Immature natural killer cell (primary cell): ENCODE data around the gene PCNT. TPM values are rescaled to one million over a fixed set of nuclear protein-coding genes. Genes with fewer than 3 reads are reported as not detected.

Experiments
- DNase-seq, 3 donors: peaks; one replicate each; pipeline ENCODE4 v3.0.0; 2022; ENCODE audit warnings: mixed read lengths in 1 of 3
- H3K27ac Mint-ChIP-seq, 6 donors: one replicate each; pipeline ENCODE4 v1.8.0; 2020; ENCODE audit warnings: mixed read lengths in 6 of 6, mild to moderate bottlenecking in 5 of 6, inconsistent platforms in 4 of 6, moderate library complexity in 3 of 6
- H3K27me3 Mint-ChIP-seq, 3 donors: one replicate each; pipeline ENCODE4 v1.8.0; 2020 to 2021; ENCODE audit warnings: low read depth in 3 of 3, mild to moderate bottlenecking in 3 of 3, mixed read lengths in 3 of 3, moderate library complexity in 3 of 3, inconsistent platforms in 1 of 3
- H3K36me3 Mint-ChIP-seq, 3 donors: one replicate each; pipeline ENCODE4 v1.8.0; 2020; ENCODE audit warnings: mixed read lengths in 3 of 3, inconsistent platforms in 2 of 3, mild to moderate bottlenecking in 2 of 3
- H3K4me1 Mint-ChIP-seq, 2 donors: one replicate each; pipeline ENCODE4 v1.8.0; 2020; ENCODE audit warnings: inconsistent platforms in 2 of 2, mild to moderate bottlenecking in 2 of 2, mixed read lengths in 2 of 2, moderate library complexity in 1 of 2
- H3K4me3 Mint-ChIP-seq, 5 donors: one replicate each; pipeline ENCODE4 v1.8.0; 2020; ENCODE audit warnings: mild to moderate bottlenecking in 5 of 5, mixed read lengths in 5 of 5, inconsistent platforms in 3 of 5, moderate library complexity in 3 of 5
- H3K9me3 Mint-ChIP-seq, 6 donors: one replicate each; pipeline ENCODE4 v1.8.0; 2020; ENCODE audit warnings: mild to moderate bottlenecking in 6 of 6, mixed read lengths in 6 of 6, inconsistent platforms in 4 of 6, moderate library complexity in 3 of 6
- polyA plus RNA-seq, 3 donors: library from polyadenylated mRNA; unstranded; fragments of 300-500 nt; fragmentation: Illumina TruSeq; gene quantifications; one replicate each; pipeline ENCODE4 v1.2.3, GENCODE V29; 2021

The PCNT gene, protein sequence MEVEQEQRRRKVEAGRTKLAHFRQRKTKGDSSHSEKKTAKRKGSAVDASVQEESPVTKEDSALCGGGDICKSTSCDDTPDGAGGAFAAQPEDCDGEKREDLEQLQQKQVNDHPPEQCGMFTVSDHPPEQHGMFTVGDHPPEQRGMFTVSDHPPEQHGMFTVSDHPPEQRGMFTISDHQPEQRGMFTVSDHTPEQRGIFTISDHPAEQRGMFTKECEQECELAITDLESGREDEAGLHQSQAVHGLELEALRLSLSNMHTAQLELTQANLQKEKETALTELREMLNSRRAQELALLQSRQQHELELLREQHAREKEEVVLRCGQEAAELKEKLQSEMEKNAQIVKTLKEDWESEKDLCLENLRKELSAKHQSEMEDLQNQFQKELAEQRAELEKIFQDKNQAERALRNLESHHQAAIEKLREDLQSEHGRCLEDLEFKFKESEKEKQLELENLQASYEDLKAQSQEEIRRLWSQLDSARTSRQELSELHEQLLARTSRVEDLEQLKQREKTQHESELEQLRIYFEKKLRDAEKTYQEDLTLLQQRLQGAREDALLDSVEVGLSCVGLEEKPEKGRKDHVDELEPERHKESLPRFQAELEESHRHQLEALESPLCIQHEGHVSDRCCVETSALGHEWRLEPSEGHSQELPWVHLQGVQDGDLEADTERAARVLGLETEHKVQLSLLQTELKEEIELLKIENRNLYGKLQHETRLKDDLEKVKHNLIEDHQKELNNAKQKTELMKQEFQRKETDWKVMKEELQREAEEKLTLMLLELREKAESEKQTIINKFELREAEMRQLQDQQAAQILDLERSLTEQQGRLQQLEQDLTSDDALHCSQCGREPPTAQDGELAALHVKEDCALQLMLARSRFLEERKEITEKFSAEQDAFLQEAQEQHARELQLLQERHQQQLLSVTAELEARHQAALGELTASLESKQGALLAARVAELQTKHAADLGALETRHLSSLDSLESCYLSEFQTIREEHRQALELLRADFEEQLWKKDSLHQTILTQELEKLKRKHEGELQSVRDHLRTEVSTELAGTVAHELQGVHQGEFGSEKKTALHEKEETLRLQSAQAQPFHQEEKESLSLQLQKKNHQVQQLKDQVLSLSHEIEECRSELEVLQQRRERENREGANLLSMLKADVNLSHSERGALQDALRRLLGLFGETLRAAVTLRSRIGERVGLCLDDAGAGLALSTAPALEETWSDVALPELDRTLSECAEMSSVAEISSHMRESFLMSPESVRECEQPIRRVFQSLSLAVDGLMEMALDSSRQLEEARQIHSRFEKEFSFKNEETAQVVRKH (N-terminal part only)
- polyA plus RNA-seq = 10 to 100 TPM in 1 of 3 donors, 1 to 10 TPM in 2; 2.9 to 47.0 (median 6.5) TPM

DNA sequence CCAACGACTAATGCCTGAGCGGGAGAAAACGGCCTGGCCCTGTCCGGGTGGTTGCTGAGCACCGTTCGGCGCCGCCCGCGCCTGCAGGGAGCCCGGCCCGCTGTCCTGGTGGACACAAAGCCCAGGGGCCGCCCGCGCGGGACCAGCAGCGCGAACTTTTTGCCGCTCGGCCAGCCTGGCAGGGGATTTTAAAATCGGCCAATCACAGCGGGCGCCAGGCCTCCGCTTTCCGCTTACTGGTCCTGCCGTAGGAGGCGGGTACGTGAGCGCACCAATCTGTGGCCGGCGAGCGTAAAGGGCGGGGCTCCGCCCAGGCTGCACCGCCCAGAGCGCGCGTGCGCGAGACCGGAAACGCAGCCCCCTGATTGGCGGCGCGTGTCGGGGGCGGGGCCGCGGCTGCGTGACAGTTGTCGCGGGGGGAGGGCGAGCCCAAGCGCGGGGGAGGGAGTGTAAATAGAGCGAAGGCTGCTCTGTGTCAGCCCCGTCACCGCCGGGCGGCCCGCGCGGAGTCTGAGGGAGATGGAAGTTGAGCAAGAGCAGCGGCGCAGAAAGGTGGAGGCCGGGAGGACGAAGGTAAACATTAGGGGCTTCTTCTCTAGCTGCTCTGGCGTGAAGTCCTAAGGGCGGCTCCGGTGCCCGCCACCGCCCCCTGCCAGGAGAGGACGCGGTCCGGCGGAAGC lies at the start of gene PCNT, which contains the start of gene C21orf58:
PCNT (plus strand) TSS at position 447 of the 680 bp plus-strand sequence; CDS start at position 520, 73 bp downstream.
C21orf58 (minus strand) TSS at position 161 of the 680 bp plus-strand sequence. CDS start 1,132 bp downstream, outside the sequence.
- Mint-ChIP-seq H3K4me3 (peak within 1 kb of the TSS; percentile 95 to 98 (median 96)), H3K4me1 (peaks cover 30 to 35% of the 10 kb centered on the region in 2 donors), H3K27me3 (peaks cover 7 to 16% (median 12%) of the 10 kb centered on the region in 3 donors), H3K36me3 (peaks cover 0 to 7% (median 4%) of the 10 kb centered on the region in 3 donors), H3K9me3 (no peaks in the 10 kb centered on the region), H3K27ac (peak within 1 kb of the TSS; percentile 96 to 99 (median 98))
- peak; percentile 99 for DNase-seq

DNA sequence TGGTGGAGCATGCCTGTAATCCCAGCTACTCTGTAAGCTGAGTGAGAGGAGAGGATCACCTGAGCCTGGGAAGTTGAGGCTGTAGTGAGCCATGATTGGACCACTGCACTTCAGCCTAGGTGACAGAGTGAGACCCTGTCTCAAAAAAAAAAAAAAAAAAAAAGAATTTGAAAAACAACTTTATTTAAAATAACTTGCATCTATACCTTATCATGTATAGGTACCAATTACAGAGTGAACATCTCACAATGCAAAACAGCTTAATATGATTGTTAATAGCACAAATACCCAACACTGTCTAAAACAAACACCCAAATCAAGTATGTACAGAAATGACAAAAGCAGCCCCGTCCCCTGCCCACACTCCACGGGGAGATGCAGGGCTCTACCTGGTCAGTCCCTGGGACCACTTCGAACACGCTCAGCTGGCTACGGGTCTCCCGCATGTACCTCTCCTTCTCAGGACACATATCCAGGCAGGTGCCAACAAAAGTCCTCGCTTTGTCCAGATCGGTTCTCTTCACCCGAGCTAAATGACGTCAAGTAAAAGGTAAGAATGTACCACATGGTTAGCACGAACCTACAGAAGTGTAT lies 49.1 kb upstream of the PCNT start:
- no peak for DNase-seq
- no peak overlapping the region for H3K4me3 Mint-ChIP-seq
- H3K27ac Mint-ChIP-seq = peak overlapping the region in 3 of 6 donors; percentile 18 to 49 (median 34)
- peaks cover 2 to 11% of the 10 kb centered on the region in 2 donors for H3K4me1 Mint-ChIP-seq
- peaks cover 0 to 4% (median 0%) of the 10 kb centered on the region in 3 donors for H3K27me3 Mint-ChIP-seq
- peaks cover 28 to 62% (median 43%) of the 10 kb centered on the region in 3 donors for H3K36me3 Mint-ChIP-seq
- H3K9me3 Mint-ChIP-seq = no peaks in the 10 kb centered on the region

DNA sequence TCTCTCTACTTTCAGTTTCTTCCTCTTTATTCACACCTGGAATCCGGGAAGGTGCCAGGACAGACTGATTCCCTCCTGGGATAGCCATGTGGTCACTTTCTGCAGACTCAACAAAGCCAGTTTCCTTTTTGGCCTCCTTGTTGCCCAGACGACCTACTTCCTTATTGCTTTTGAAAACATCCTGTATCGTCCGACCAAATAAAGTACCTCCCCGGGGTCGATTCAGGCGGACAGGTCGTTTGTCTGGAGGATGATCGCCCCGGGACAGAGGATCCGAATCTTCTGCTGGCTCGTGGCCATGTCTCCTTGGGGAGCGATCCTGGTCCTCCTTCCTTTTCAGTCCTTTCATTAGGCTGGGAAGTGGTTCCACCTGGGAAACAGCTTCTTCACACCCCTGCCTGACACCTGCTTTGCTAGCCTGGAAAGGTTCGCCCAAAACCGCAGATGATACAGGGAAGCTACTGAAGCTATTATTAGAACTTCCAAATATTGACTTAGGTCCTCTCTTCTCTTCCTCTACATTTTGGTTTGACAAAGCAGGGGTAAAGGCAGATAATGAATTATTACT lies 39.8 kb upstream of the PCNT start:
- peak overlapping the region; percentile 5 to 80 (median 68) for H3K27ac Mint-ChIP-seq
- H3K4me3 Mint-ChIP-seq = peak overlapping the region; percentile 40 to 89 (median 69)
- H3K27me3 Mint-ChIP-seq = peaks cover 3 to 17% (median 4%) of the 10 kb centered on the region in 3 donors
- DNase-seq = no peak
- H3K36me3 Mint-ChIP-seq = peaks cover 12 to 27% (median 14%) of the 10 kb centered on the region in 3 donors
- H3K4me1 Mint-ChIP-seq = peaks cover 50 to 68% of the 10 kb centered on the region in 2 donors
- no peaks in the 10 kb centered on the region for H3K9me3 Mint-ChIP-seq

DNA sequence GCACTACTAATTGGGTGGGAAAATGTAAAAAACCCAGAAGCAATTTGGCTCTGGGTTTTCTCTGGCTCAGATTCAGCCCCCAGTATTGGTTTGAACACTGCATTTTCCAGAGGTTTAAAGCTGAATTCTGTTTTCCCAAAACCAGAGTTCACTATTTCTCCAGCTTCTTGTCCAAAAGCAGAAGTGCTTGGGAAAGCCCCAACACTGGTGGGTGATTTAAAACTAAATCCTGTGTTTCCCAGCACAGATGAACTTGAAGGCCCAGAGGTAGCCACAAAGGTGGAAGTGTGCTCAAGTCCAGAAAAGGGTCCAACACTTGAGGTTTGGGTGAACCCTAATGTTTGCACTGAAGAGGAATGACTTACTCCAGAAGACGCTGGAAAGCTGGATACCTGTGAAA lies 39.2 kb upstream of the PCNT start:
- peak overlapping the region in 5 of 6 donors; percentile 84 to 94 (median 91) for H3K27ac Mint-ChIP-seq
- peaks cover 3 to 17% (median 4%) of the 10 kb centered on the region in 3 donors for H3K27me3 Mint-ChIP-seq
- peaks cover 52 to 72% of the 10 kb centered on the region in 2 donors for H3K4me1 Mint-ChIP-seq
- H3K4me3 Mint-ChIP-seq = peak overlapping the region; percentile 89 to 99 (median 95)
- DNase-seq = no peak
- H3K9me3 Mint-ChIP-seq = no peaks in the 10 kb centered on the region
- peaks cover 10 to 24% (median 16%) of the 10 kb centered on the region in 3 donors for H3K36me3 Mint-ChIP-seq

DNA sequence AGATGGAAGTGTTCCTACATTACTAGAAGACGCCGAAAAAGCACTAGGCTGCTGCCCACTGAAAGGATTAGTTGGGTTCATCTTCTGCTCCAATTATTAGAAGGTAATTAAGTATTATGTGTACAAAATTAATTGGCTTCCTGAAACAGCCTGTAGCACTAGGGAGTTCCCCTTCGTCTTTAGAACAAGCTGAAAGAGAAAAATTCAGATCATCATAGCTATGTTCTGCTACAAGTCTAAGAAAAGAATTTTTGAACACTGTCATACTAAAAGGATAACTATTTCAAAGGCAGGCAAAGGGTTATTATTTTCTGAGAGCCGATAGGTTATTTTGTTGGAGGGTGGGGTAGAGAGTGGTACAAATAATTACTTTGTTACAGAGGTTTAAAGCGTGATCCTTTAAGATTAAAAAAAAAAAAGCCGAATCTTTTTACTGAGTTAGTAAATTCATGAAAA lies 38.7 kb upstream of the PCNT start, which contains the start of gene MCM3AP:
MCM3AP (minus strand) TSS at position 406 of the 456 bp plus-strand sequence; CDS start at position 81, 325 bp downstream.
- Mint-ChIP-seq H3K9me3 (no peaks in the 10 kb centered on the region), H3K36me3 (peaks cover 7 to 22% (median 19%) of the 10 kb centered on the region in 3 donors), H3K4me3 (peak within 1 kb of the TSS; percentile 95 to 100 (median 98)), H3K27ac (peak within 1 kb of the TSS; percentile 86 to 99 (median 98)), H3K27me3 (peaks cover 3 to 17% (median 4%) of the 10 kb centered on the region in 3 donors), H3K4me1 (peaks cover 54 to 72% of the 10 kb centered on the region in 2 donors)
- DNase-seq = no peak

DNA sequence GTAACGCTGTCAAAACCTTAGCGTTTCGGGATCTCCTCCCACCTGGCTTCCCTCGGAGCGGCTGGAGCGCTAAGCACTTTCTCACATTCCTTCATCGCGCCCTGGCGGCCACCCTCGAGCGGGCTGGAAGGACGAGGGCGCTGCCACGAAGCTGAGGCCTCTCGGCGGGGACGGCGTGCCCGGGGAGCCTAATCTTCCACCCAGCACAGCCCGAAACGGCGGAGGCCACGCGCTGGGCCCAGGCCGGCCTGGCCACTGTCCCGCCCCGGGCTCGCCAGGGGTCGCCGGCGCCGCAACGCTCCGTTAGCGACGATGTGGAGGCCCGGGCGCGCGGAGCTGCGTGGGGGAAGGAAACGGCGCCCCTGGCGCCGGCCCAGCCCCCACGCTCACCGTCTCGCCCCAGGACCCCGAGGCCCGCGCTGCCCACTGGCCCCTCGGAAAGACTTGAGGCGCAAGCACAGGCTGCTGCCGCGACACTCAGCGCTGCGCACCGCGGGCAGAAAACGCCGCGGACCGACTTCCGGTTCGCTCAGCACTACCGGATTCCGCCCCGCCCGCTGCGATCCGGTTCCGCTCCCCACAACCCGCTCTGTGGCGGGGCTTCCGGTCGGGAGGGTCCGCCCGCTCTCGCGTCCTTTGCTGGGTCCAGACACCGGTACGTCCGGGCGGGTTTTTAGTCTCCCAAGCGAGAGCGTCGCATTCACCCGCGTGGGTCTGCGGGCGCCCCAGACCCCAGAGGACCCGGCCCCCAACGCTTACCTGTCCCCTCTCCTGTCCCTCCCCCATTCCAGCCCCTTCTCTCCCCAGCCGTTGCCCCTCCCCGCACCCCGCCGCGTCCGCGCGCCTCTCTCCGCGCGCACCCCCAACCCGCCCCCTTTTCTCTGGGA lies 38.0 kb upstream of the PCNT start, which contains the start of gene YBEY:
YBEY (plus strand) TSS at position 582 of the 887 bp plus-strand sequence. CDS start 572 bp downstream, outside the sequence.
- H3K4me1 Mint-ChIP-seq = peaks cover 52 to 68% of the 10 kb centered on the region in 2 donors
- peaks cover 7 to 22% (median 18%) of the 10 kb centered on the region in 3 donors for H3K36me3 Mint-ChIP-seq
- H3K4me3 Mint-ChIP-seq = peak within 1 kb of the TSS; percentile 95 to 100 (median 98)
- peak; percentile 84 to 87 (median 87) for DNase-seq
- H3K9me3 Mint-ChIP-seq = no peaks in the 10 kb centered on the region
- H3K27me3 Mint-ChIP-seq = peaks cover 3 to 17% (median 4%) of the 10 kb centered on the region in 3 donors
- H3K27ac Mint-ChIP-seq = peak within 1 kb of the TSS; percentile 86 to 99 (median 98)

DNA sequence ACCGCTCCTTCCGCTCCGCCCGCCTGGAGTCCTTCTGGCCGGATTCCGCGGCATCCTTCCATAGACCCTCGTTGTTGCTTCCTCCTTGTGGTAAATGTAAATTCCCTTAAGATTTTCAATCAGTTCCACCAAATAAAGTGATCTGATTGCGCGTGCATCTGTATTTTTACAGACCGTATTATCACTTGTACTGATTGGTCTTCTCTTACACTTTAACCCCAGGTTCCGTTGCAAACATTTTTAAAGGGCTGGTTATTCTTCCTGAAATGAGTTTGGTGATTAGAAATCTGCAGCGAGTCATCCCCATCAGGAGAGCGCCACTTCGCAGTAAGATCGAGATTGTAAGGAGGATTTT lies 37.3 kb upstream of the PCNT start:
- DNase-seq = no peak
- H3K4me1 Mint-ChIP-seq = peaks cover 47 to 61% of the 10 kb centered on the region in 2 donors

DNA sequence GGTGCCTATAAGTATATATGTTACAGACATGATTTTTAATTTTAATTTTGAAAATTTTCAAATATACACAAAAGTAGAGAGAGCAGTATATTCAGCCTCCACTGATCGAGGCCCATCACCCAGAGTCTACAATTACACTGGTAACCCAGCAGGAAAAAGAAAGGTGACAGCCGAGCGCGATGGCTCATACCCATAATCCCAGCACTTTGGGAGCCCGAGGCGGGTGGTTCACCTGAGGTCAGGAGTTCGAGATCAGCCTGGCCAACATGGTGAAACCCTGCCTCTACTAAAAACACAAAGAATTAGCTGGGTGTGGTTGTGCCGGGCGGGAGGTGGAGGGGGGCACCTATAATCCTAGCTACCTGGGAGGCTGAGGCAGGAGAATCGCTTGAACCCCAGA lies 36.4 kb upstream of the PCNT start:
- peak overlapping the region in 4 of 5 donors; percentile 12 to 100 (median 56) for H3K4me3 Mint-ChIP-seq
- H3K27me3 Mint-ChIP-seq = peaks cover 3 to 16% (median 4%) of the 10 kb centered on the region in 3 donors
- peaks cover 46 to 53% of the 10 kb centered on the region in 2 donors for H3K4me1 Mint-ChIP-seq
- no peaks in the 10 kb centered on the region for H3K9me3 Mint-ChIP-seq
- DNase-seq = no peak
- peaks cover 7 to 28% (median 25%) of the 10 kb centered on the region in 3 donors for H3K36me3 Mint-ChIP-seq
- H3K27ac Mint-ChIP-seq = peak overlapping the region in 1 of 6 donors; percentile 99

More for the DNA sequence above, 37.3 kb upstream of the PCNT start:
- Mint-ChIP-seq H3K9me3 (no peaks in the 10 kb centered on the region), H3K27me3 (peaks cover 3 to 17% (median 4%) of the 10 kb centered on the region in 3 donors), H3K27ac (peak overlapping the region; percentile 86 to 99 (median 98)), H3K4me3 (peak overlapping the region; percentile 93 to 100 (median 98)), H3K36me3 (peaks cover 7 to 22% (median 19%) of the 10 kb centered on the region in 3 donors)

DNA sequence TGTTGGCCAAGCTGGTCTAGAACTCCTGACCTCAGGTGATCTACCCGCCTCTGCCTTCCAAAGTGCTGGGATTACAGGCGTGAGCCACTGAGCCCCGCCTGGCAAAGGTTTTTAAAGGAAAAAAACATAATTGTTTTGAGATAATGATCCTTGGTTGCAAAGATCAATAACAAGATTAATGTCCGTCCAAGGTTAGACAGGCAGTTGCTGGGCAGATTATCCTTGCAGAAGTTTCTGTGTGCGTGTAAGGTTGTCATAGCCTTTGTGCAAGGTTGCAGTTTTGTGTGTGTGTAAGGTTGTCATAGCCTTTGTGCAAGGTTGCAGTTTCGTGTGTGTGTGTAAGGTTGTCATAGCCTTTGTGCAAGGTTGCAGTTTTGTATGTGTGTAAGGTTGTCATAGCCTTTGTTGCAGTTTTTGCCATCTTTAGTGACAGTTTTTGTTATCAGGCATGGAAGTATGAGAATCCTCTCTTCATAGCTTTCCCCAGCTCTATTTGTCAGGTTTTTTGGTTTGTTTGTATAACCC lies 34.2 kb upstream of the PCNT start:
- Mint-ChIP-seq H3K4me1 (peaks cover 29 to 34% of the 10 kb centered on the region in 2 donors), H3K9me3 (no peaks in the 10 kb centered on the region), H3K27ac (no peak overlapping the region), H3K27me3 (peaks cover 3 to 14% (median 4%) of the 10 kb centered on the region in 3 donors), H3K4me3 (no peak overlapping the region), H3K36me3 (peaks cover 7 to 19% (median 17%) of the 10 kb centered on the region in 3 donors)
- DNase-seq = no peak

DNA sequence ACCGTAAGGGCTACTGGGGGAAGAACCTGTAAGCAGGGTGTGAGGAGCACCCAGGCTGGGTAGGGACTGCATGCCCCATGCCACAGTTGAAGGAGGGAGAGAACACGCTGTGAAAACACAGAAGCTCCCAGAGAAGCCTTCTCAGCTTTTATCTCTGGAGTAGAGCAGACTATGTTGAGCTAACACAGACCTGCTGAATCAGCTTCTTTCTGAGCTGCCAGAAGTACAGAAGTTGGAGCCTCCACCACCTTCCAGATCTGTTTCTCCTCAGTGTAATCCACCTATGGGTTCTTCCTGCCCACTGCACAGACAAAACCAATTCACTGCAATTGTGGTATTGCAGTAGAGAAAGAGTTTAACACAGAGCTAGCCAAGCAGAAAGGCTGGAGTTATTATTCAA lies 32.4 kb upstream of the PCNT start:
- DNase-seq = no peak
- no peak overlapping the region for H3K27ac Mint-ChIP-seq
- H3K27me3 Mint-ChIP-seq = peaks cover 2 to 7% (median 6%) of the 10 kb centered on the region in 3 donors
- no peak overlapping the region for H3K4me3 Mint-ChIP-seq
- peaks cover 6 to 19% (median 17%) of the 10 kb centered on the region in 3 donors for H3K36me3 Mint-ChIP-seq
- H3K4me1 Mint-ChIP-seq = peaks cover 23 to 25% of the 10 kb centered on the region in 2 donors
- no peaks in the 10 kb centered on the region for H3K9me3 Mint-ChIP-seq
